Measurements from ENCODE around the gene MYO19.

- no peak for TF ChIP-seq CTCF (IDR thresholded peaks at IDR 0.05)
- no peak for TF ChIP-seq POLR2A (IDR thresholded peaks at IDR 0.05)
Measured at GRCh38 chr17:36464765-36465088, 69.9 kb downstream of the MYO19 start.

Measured in ovary (tissue), 3 donors.